Lower leg skin (tissue), 4 donors: ENCODE data around the gene BTG4. TPM values are rescaled to one million over a fixed set of nuclear protein-coding genes. Genes with fewer than 3 reads are reported as not detected.

Experiments
- DNase-seq, 2 donors: peaks; one replicate each; pipeline ENCODE4 v3.0.0-alpha.2; 2019; ENCODE audit warnings: low spot score in 2 of 2
- H3K4me3 ChIP-seq: fragments of 200-600 bp; sonication (generic); 2 replicates; pipeline ENCODE4 v1.5.1; 2017; ENCODE audit warnings: mild to moderate bottlenecking, low read depth; ENCODE audit not compliant: poor library complexity, severe bottlenecking
- CTCF ChIP-seq, 3 donors: fragments of 450-650 bp; IDR thresholded peaks; one replicate each; pipeline ENCODE4 v1.5.1; 2016; ENCODE audit warnings: antibody characterized with exemption in 3 of 3, mild to moderate bottlenecking in 3 of 3, moderate library complexity in 2 of 3
- POLR2A ChIP-seq, 2 donors: fragments of 450-650 bp; IDR thresholded peaks; one replicate each; pipeline ENCODE4 v1.6.1; 2016 to 2017; ENCODE audit warnings: antibody characterized with exemption in 2 of 2, mild to moderate bottlenecking in 1 of 2, moderate library complexity in 1 of 2
- WGBS, 2 donors: methylation state at CpG; one replicate each; pipeline ENCODE4 v1.1.5; 2018; 5-methylcytosine and 5-hydroxymethylcytosine counted together
- intact Hi-C: fragments of 100-400 bp; cut with DNase I; formaldehyde crosslinking; loops from one replicate; pipeline ENCODE4 v1.15.0; 2023; ENCODE audit warnings: low total_unique reads
- total RNA-seq, 4 donors: library from RNA; depleted of rRNA; stranded (reverse); fragments of >200 nt; gene quantifications; one replicate each; pipeline ENCODE4 v1.1.0, GENCODE V29; 2016

The BTG4 gene
- total RNA-seq = not detected

- intact Hi-C loops = no loop called here
- TF ChIP-seq POLR2A (IDR thresholded peaks at IDR 0.05) (no peak), CTCF (IDR thresholded peaks at IDR 0.05) (no peak)
- DNase-seq = no peak
- WGBS, 2 donors = 3 to 6% methylated on average over 59 to 72 of the region's 90 CpGs
- no peak within 1 kb of the TSS for H3K4me3 ChIP-seq
These were observed at the start of gene BTG4 for GRCh38 chr11:111512296-111513239. Gene BTG4, minus strand, starts transcription at chr11:111512386. Its CDS starts 13,610 bp downstream, at chr11:111498776.

GRCh38 chr11:111561791-111562325 lies 49.7 kb upstream of the BTG4 start:
- DNase-seq = no peak
- intact Hi-C loops = no loop called here
- TF ChIP-seq POLR2A (IDR thresholded peaks at IDR 0.05) (no peak), CTCF (IDR thresholded peaks at IDR 0.05) (no peak)
- no peak overlapping the region for H3K4me3 ChIP-seq
- 61 to 71% methylated on average over 3 of the region's 3 CpGs for WGBS, 2 donors

GRCh38 chr11:111561306-111561705 lies 49.1 kb upstream of the BTG4 start:
- WGBS, 2 donors = 87 to 91% methylated on average over 3 of the region's 3 CpGs
- DNase-seq = no peak
- no peak overlapping the region for H3K4me3 ChIP-seq
- intact Hi-C loops = no loop called here
- no peak for TF ChIP-seq POLR2A (IDR thresholded peaks at IDR 0.05)
- TF ChIP-seq CTCF (IDR thresholded peaks at IDR 0.05) = no peak

GRCh38 chr11:111560800-111561199 lies 48.6 kb upstream of the BTG4 start:
- no peak for DNase-seq
- 86 to 90% methylated on average over 3 of the region's 3 CpGs for WGBS, 2 donors
- no peak overlapping the region for H3K4me3 ChIP-seq
- intact Hi-C loops = no loop called here
- TF ChIP-seq CTCF (IDR thresholded peaks at IDR 0.05) (no peak), POLR2A (IDR thresholded peaks at IDR 0.05) (no peak)

- no peak overlapping the region for H3K4me3 ChIP-seq
- intact Hi-C loops = no loop called here
- TF ChIP-seq CTCF (IDR thresholded peaks at IDR 0.05) (no peak), POLR2A (IDR thresholded peaks at IDR 0.05) (no peak)
- DNase-seq = no peak
- 76 to 84% methylated on average over 11 of the region's 11 CpGs for WGBS, 2 donors
These were observed 47.7 kb upstream of the BTG4 start for GRCh38 chr11:111559800-111560464.
